ENCODE measurements around the gene RCBTB1.
"Not testable (repeated sequence)": the region's sequence is repeated elsewhere in the genome, so short reads cannot be mapped to it uniquely, and the experiment has no call there.

Gene RCBTB1

DNA sequence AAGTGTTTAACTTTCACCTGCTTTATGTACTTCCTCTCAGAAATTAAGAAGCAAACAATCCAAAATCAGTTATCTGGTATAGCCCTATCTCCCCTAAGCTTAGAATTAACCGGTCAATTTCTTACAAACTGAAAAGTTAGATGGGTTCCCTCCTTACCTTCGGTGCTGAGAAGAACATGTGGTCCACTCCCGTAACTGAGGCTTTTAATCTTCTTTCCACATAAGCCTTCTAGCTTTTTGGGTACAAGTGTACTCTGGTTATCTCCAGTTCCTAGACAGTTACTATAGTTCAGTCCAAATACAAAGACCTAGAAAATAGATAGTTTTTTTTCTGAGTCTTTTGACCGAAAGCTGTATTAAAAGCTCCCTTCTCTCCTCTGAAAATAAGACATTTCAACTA lies 18.9 kb downstream of the RCBTB1 start:
- Histone ChIP-seq H3K4me3 (replicated peaks; ENCODE audit: low read depth, low read length) (no peak overlapping the region), H3K36me3 (ENCODE audit: control insufficient read depth, insufficient read depth, low read length) (no peaks in the 10 kb centered on the region), H3K27me3 (replicated peaks; ENCODE audit: control insufficient read depth, insufficient read depth, low read length) (no peaks in the 10 kb centered on the region)
- DNase-seq (ENCODE audit: extremely low read depth, insufficient read length), result no peak
- no peak for TF ChIP-seq CTCF (IDR thresholded peaks at IDR 0.05; ENCODE audit: insufficient read depth, low read length, poor library complexity, severe bottlenecking)

- not testable (repeated sequence) for H3K36me3 ChIP-seq (ENCODE audit: control insufficient read depth, insufficient read depth, low read length); H3K4me3 ChIP-seq (replicated peaks; ENCODE audit: low read depth, low read length); DNase-seq (ENCODE audit: extremely low read depth, insufficient read length); H3K27me3 ChIP-seq (replicated peaks; ENCODE audit: control insufficient read depth, insufficient read depth, low read length)
These were observed 19.9 kb downstream of the RCBTB1 start for GRCh38 chr13:49565461-49565860.

- TF ChIP-seq CTCF (IDR thresholded peaks at IDR 0.05; ENCODE audit: insufficient read depth, low read length, poor library complexity, severe bottlenecking), result no peak
- Histone ChIP-seq H3K4me3 (replicated peaks; ENCODE audit: low read depth, low read length) (no peak overlapping the region), H3K36me3 (ENCODE audit: control insufficient read depth, insufficient read depth, low read length) (peaks cover 3% of the 10 kb centered on the region; the same call in 1 of the 2 replicates), H3K27me3 (replicated peaks; ENCODE audit: control insufficient read depth, insufficient read depth, low read length) (no peaks in the 10 kb centered on the region)
- DNase-seq (ENCODE audit: extremely low read depth, insufficient read length), result no peak
These were observed 21.8 kb downstream of the RCBTB1 start for GRCh38 chr13:49563516-49563915.

GRCh38 chr13:49561062-49561410 lies 24.3 kb downstream of the RCBTB1 start:
- no peak for DNase-seq (ENCODE audit: extremely low read depth, insufficient read length)
- peaks cover 3% of the 10 kb centered on the region; the same call in 1 of the 2 replicates for H3K36me3 ChIP-seq (ENCODE audit: control insufficient read depth, insufficient read depth, low read length)
- no peak for TF ChIP-seq CTCF (IDR thresholded peaks at IDR 0.05; ENCODE audit: insufficient read depth, low read length, poor library complexity, severe bottlenecking)
- H3K4me3 ChIP-seq (replicated peaks; ENCODE audit: low read depth, low read length), result no peak overlapping the region
- H3K27me3 ChIP-seq (replicated peaks; ENCODE audit: control insufficient read depth, insufficient read depth, low read length), result no peaks in the 10 kb centered on the region

- H3K36me3 ChIP-seq (ENCODE audit: control insufficient read depth, insufficient read depth, low read length), result peaks cover 3% of the 10 kb centered on the region; the same call in 1 of the 2 replicates
- no peak for TF ChIP-seq CTCF (IDR thresholded peaks at IDR 0.05; ENCODE audit: insufficient read depth, low read length, poor library complexity, severe bottlenecking)
- no peak overlapping the region for H3K4me3 ChIP-seq (replicated peaks; ENCODE audit: low read depth, low read length)
- H3K27me3 ChIP-seq (replicated peaks; ENCODE audit: control insufficient read depth, insufficient read depth, low read length), result no peaks in the 10 kb centered on the region
- no peak for DNase-seq (ENCODE audit: extremely low read depth, insufficient read length)
These were observed 24.9 kb downstream of the RCBTB1 start for GRCh38 chr13:49560270-49561061.

DNA sequence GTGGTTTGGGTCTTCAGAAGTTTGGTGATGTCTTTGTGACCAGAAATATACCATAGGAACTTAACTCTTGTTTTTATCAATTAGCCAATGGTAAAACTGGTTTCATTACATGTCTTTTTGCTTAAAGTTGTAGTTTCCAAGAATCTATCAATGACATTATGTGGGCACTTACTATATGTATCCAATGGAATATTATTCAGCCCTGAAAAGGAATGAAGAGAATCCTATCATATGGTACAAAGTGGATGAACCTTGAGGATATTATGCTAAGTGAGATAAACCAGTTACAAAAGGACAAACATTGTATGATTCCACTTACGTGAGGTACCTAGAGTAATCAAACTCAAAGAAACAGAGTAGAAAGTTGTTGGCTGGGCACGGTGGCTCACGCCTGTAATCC lies 26.4 kb downstream of the RCBTB1 start:
- Histone ChIP-seq H3K36me3 (ENCODE audit: control insufficient read depth, insufficient read depth, low read length) (peaks cover 3% of the 10 kb centered on the region; the same call in 1 of the 2 replicates), H3K27me3 (replicated peaks; ENCODE audit: control insufficient read depth, insufficient read depth, low read length) (no peaks in the 10 kb centered on the region), H3K4me3 (replicated peaks; ENCODE audit: low read depth, low read length) (no peak overlapping the region)
- TF ChIP-seq CTCF (IDR thresholded peaks at IDR 0.05; ENCODE audit: insufficient read depth, low read length, poor library complexity, severe bottlenecking), result no peak
- DNase-seq (ENCODE audit: extremely low read depth, insufficient read length), result no peak

Data from GM06990 (cell line).